CD14-positive monocyte (primary cell): Measurements from ENCODE around the gene CFAP20DC. TPM values are rescaled to one million over a fixed set of nuclear protein-coding genes. Genes with fewer than 3 reads are reported as not detected.
"Not testable (repeated sequence)": the region's sequence is repeated elsewhere in the genome, so short reads cannot be mapped to it uniquely, and the experiment has no call there.

ENCODE experiments used
- DNase-seq, 3 donors: peaks; one replicate each; pipeline ENCODE4 v3.0.0-alpha.2; 2011 to 2022
- H2AFZ ChIP-seq: 2 replicates; pipeline ENCODE4 v1.6.0; 2012; ENCODE audit warnings: mild to moderate bottlenecking, low read depth, low read length, inconsistent platforms; ENCODE audit not compliant: insufficient read depth, poor library complexity, severe bottlenecking
- H3K27ac ChIP-seq, 2 donors: 1 replicate in 1 of 2; 2 replicates in 1 of 2; pipeline ENCODE4 v1.5.1; 2012 to 2013; ENCODE audit warnings: low read length in 2 of 2, control low read depth in 1 of 2, inconsistent platforms in 1 of 2, low read depth in 1 of 2, mild to moderate bottlenecking in 1 of 2
- H3K27me3 ChIP-seq, 2 donors: one replicate each; pipeline versions ENCODE4 v1.6.0 to v1.6.1; 2011 to 2013; ENCODE audit warnings: low read length in 2 of 2; ENCODE audit not compliant: control insufficient read depth in 2 of 2, insufficient read depth in 2 of 2
- H3K36me3 ChIP-seq, 2 donors: replicated peaks in 1 of 2; 1 replicate in 1 of 2; 2 replicates in 1 of 2; pipeline versions ENCODE4 v1.5.1 to v1.6.1; 2012 to 2013; ENCODE audit warnings: low read length in 2 of 2, control low read depth in 1 of 2, inconsistent platforms in 1 of 2, mild to moderate bottlenecking in 1 of 2; ENCODE audit not compliant: insufficient read depth in 2 of 2, control insufficient read depth in 1 of 2
- H3K4me1 ChIP-seq, 2 donors: 1 replicate in 1 of 2; 2 replicates in 1 of 2; pipeline versions ENCODE4 v1.5.1 to v1.6.1; 2012 to 2013; ENCODE audit warnings: low read length in 2 of 2, control low read depth in 1 of 2, inconsistent platforms in 1 of 2, mild to moderate bottlenecking in 1 of 2, moderate library complexity in 1 of 2; ENCODE audit not compliant: insufficient read depth in 2 of 2, control insufficient read depth in 1 of 2
- H3K4me2 ChIP-seq: replicated peaks from 2 replicates; pipeline ENCODE3; 2012; ENCODE audit warnings: low read length, moderate library complexity, mild to moderate bottlenecking; ENCODE audit not compliant: poor library complexity, severe bottlenecking; ENCODE audit errors: extremely low read depth
- H3K4me3 ChIP-seq, 3 experiments: fragments of 200-600 bp in 1 of 3; sonication (generic) in 1 of 3; replicated peaks in 1 of 3; 1 replicate in 2 of 3; 2 replicates in 1 of 3; pipeline ENCODE4 v1.5.1; 2011 to 2013; ENCODE audit warnings: low read length in 3 of 3, mild to moderate bottlenecking in 3 of 3, control low read depth in 2 of 3, low read depth in 2 of 3, inconsistent platforms in 1 of 3, moderate library complexity in 1 of 3
- H3K79me2 ChIP-seq: 2 replicates; pipeline ENCODE4 v1.6.0; 2012; ENCODE audit warnings: mild to moderate bottlenecking, control low read depth, inconsistent platforms, low read length, moderate library complexity; ENCODE audit not compliant: insufficient read depth
- H3K9ac ChIP-seq: 2 replicates; pipeline ENCODE4 v1.6.0; 2017; ENCODE audit warnings: low read length, mild to moderate bottlenecking; ENCODE audit not compliant: insufficient read depth, poor library complexity, severe bottlenecking
- H3K9me3 ChIP-seq, 2 donors: replicated peaks in 1 of 2; 1 replicate in 1 of 2; 2 replicates in 1 of 2; pipeline versions ENCODE4 v1.5.1 to v1.6.1; 2012 to 2013; ENCODE audit warnings: low read length in 2 of 2, control low read depth in 1 of 2; ENCODE audit not compliant: control insufficient read depth in 1 of 2, insufficient read depth in 1 of 2
- H4K20me1 ChIP-seq: 2 replicates; pipeline ENCODE4 v1.6.0; 2012; ENCODE audit warnings: mild to moderate bottlenecking, low read length, control low read depth, moderate library complexity; ENCODE audit not compliant: insufficient read depth
- H3K27ac Mint-ChIP-seq, 7 donors: one replicate each; pipeline ENCODE4 v1.8.0; 2020; ENCODE audit warnings: mild to moderate bottlenecking in 7 of 7, mixed read lengths in 7 of 7, moderate library complexity in 6 of 7, inconsistent platforms in 2 of 7
- H3K27me3 Mint-ChIP-seq, 3 donors: one replicate each; pipeline ENCODE4 v1.8.0; 2021 to 2022; ENCODE audit warnings: low read depth in 3 of 3, mild to moderate bottlenecking in 3 of 3, mixed read lengths in 3 of 3, moderate library complexity in 3 of 3, inconsistent platforms in 1 of 3
- H3K36me3 Mint-ChIP-seq, 2 donors: one replicate each; pipeline ENCODE4 v1.8.0; 2020; ENCODE audit warnings: mixed read lengths in 2 of 2, inconsistent platforms in 1 of 2, mild to moderate bottlenecking in 1 of 2
- H3K4me1 Mint-ChIP-seq: one replicate; pipeline ENCODE4 v1.8.0; 2020; ENCODE audit warnings: mild to moderate bottlenecking, mixed read lengths
- H3K4me3 Mint-ChIP-seq, 2 donors: one replicate each; pipeline ENCODE4 v1.8.0; 2020; ENCODE audit warnings: mild to moderate bottlenecking in 2 of 2, mixed read lengths in 2 of 2, moderate library complexity in 1 of 2
- H3K9me3 Mint-ChIP-seq, 7 donors: one replicate each; pipeline ENCODE4 v1.8.0; 2020 to 2022; ENCODE audit warnings: mixed read lengths in 7 of 7, mild to moderate bottlenecking in 6 of 7, moderate library complexity in 6 of 7, inconsistent platforms in 2 of 7
- CTCF ChIP-seq: fragments of 200-600 bp; IDR thresholded peaks from one replicate; pipeline ENCODE4 v1.8.0; 2022; ENCODE audit warnings: antibody characterized with exemption, mild to moderate bottlenecking
- WGBS: methylation state at CpG from one replicate; pipeline ENCODE4 v1.1.5; 2013; ENCODE audit warnings: missing lambda C conversion rate; ENCODE audit not compliant: insufficient coverage; 5-methylcytosine and 5-hydroxymethylcytosine counted together
- intact Hi-C, 2 donors: fragments of 100-400 bp; cut with micrococcal nuclease; formaldehyde crosslinking; loops; one replicate each; pipeline versions ENCODE4 v1.15.0 to v1.15.1; 2023
- polyA plus RNA-seq, 3 donors: library from polyadenylated mRNA; depleted of rRNA in 1 of 3; unstranded in 2 of 3; stranded (reverse) in 1 of 3; fragments of 300-500 nt in 2 of 3; fragments of >200 nt in 1 of 3; fragmentation: Illumina TruSeq in 2 of 3; gene quantifications; 1 replicate in 2 of 3; 2 replicates in 1 of 3; pipeline ENCODE4 v1.2.3, GENCODE V29; 2012 to 2021

Gene CFAP20DC
- polyA plus RNA-seq, 3 donors = not detected

- H3K36me3 Mint-ChIP-seq, H2AFZ ChIP-seq, H3K27me3 Mint-ChIP-seq, H3K9ac ChIP-seq, H3K4me1 Mint-ChIP-seq, H3K79me2 ChIP-seq, H4K20me1 ChIP-seq, H3K4me1 ChIP-seq, H3K36me3 ChIP-seq, H3K4me3 ChIP-seq, DNase-seq, H3K27ac ChIP-seq, H3K27ac Mint-ChIP-seq, intact Hi-C loops, H3K4me2 ChIP-seq, H3K9me3 ChIP-seq, H3K27me3 ChIP-seq, H3K4me3 Mint-ChIP-seq: not testable (repeated sequence)
- H3K9me3 Mint-ChIP-seq = peaks cover 10 to 20% (median 16%) of the 10 kb centered on the region in 7 donors
- no CpG with 5 or more reads among the region's 2 CpGs for WGBS
Observed at GRCh38 chr3:58892526-58892925, 157.3 kb downstream of the CFAP20DC start.

DNA sequence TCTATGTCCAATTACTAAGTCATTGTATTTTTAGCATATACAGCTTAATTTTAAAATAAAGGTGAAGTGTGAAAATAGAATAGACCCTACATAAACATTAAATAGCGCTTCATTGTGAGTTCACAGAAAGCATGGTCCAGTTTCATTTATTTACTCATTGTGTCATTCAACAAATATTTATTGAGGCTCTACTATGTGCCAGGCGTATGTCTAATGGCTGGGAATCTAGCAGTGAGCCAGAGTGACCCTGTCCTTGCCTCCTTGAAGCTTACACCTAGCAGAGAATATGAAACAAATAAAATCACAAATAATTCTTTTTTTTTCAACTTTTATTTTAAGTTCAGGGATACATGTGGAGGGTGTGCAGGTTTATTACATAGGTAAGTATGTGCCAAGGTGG, 161.7 kb downstream of the CFAP20DC start:
- no peaks in the 10 kb centered on the region for H3K9me3 ChIP-seq
- no peak overlapping the region for H3K27ac ChIP-seq
- Mint-ChIP-seq H3K4me3 (no peak overlapping the region), H3K27ac (no peak overlapping the region), H3K27me3 (peaks cover 0 to 2% (median 0%) of the 10 kb centered on the region in 3 donors), H3K9me3 (peaks cover 0 to 9% (median 2%) of the 10 kb centered on the region in 7 donors), H3K4me1 (no peaks in the 10 kb centered on the region), H3K36me3 (no peaks in the 10 kb centered on the region)
- no CpG with 5 or more reads among the region's 2 CpGs for WGBS
- H2AFZ ChIP-seq = no peak overlapping the region
- no peak for TF ChIP-seq CTCF
- H3K27me3 ChIP-seq = no peaks in the 10 kb centered on the region
- H3K4me2 ChIP-seq = no peak overlapping the region
- H3K4me1 ChIP-seq = no peaks in the 10 kb centered on the region
- intact Hi-C loops = no loop called here
- H4K20me1 ChIP-seq = no peaks in the 10 kb centered on the region
- H3K9ac ChIP-seq = no peak overlapping the region
- H3K4me3 ChIP-seq = no peak overlapping the region
- no peak for DNase-seq
- H3K79me2 ChIP-seq = no peaks in the 10 kb centered on the region
- no peaks in the 10 kb centered on the region for H3K36me3 ChIP-seq
